ENCODE measurements around the gene CHDH. TPM values are rescaled to one million over a fixed set of nuclear protein-coding genes. Genes with fewer than 3 reads are reported as not detected.

The CHDH gene
- total RNA-seq, 4 donors from 2014 or later: 0.16 to 2.6 (median 1.6) TPM

DNA sequence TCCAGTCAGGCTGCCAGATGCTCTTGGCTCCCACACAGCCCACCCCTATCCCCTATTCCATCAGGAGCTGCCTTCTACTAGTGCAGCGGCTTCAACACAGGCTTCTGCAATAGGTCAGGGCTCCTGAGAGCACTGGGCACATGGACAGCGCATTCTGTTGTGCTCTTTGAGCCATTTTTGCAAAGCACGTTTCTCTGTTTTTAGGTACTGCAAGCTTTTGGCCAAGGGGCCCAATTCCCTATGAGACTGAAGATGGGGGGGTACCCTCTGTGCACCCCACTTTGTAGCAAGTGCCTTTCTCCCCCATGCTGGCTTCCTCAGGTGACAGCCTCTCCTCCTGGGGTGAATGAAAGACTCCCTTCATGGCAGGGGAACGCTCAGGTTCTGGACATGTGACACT is 31.2 kb downstream of the CHDH start:
- DNase-seq (ENCODE audit: low spot score) (no peak), ATAC-seq (ENCODE audit: low FRiP score) (no peak)
- TF ChIP-seq CTCF (IDR thresholded peaks at IDR 0.05): no peak

GRCh38 chr3:53813876-53814275 is 32.3 kb downstream of the CHDH start:
- no peak for ATAC-seq (ENCODE audit: low FRiP score)
- DNase-seq (ENCODE audit: low spot score): no peak
- TF ChIP-seq CTCF (IDR thresholded peaks at IDR 0.05): no peak

GRCh38 chr3:53813229-53813628 is 33.0 kb downstream of the CHDH start:
- no peak for TF ChIP-seq CTCF (IDR thresholded peaks at IDR 0.05)
- ATAC-seq (ENCODE audit: low FRiP score) (no peak), DNase-seq (ENCODE audit: low spot score) (no peak)

DNA sequence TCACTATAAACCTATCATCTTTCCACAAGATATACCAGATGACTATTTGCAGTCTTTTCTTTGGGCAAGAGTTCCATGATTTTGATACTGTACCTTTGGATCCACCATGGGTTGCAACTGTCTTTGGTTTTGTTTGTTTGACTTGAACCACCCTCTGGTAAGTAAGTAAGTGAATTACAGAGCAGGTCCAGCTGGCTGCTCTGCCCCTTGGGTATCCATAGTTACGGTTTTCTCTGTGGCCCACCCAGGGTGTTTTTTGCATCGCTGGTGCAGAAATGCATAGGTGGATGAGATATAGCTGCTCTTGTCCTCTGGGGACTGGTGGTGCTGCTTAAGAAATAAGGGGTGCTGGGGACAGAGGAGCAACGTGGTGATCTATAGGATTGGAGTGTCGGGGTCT is 33.8 kb downstream of the CHDH start:
- no peak for ATAC-seq (ENCODE audit: low FRiP score)
- TF ChIP-seq CTCF (IDR thresholded peaks at IDR 0.05): peak in 1 of 3 donors; percentile 12

DNA sequence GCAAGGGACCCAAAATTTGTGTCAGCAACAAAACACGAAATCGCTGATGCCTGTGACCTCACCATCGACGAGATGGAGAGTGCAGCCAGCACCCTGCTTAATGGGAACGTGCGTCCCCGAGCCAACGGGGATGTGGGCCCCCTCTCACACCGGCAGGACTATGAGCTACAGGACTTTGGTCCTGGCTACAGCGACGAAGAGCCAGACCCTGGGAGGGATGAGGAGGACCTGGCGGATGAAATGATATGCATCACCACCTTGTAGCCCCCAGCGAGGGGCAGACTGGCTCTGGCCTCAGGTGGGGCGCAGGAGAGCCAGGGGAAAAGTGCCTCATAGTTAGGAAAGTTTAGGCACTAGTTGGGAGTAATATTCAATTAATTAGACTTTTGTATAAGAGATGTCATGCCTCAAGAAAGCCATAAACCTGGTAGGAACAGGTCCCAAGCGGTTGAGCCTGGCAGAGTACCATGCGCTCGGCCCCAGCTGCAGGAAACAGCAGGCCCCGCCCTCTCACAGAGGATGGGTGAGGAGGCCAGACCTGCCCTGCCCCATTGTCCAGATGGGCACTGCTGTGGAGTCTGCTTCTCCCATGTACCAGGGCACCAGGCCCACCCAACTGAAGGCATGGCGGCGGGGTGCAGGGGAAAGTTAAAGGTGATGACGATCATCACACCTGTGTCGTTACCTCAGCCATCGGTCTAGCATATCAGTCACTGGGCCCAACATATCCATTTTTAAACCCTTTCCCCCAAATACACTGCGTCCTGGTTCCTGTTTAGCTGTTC is 34.9 kb downstream of the CHDH start:
- TF ChIP-seq CTCF (IDR thresholded peaks at IDR 0.05): no peak
- no peak for ATAC-seq (ENCODE audit: low FRiP score)
- DNase-seq (ENCODE audit: low spot score): no peak

More for the DNA sequence above, 33.8 kb downstream of the CHDH start:
- no peak for DNase-seq (ENCODE audit: low spot score)

DNA sequence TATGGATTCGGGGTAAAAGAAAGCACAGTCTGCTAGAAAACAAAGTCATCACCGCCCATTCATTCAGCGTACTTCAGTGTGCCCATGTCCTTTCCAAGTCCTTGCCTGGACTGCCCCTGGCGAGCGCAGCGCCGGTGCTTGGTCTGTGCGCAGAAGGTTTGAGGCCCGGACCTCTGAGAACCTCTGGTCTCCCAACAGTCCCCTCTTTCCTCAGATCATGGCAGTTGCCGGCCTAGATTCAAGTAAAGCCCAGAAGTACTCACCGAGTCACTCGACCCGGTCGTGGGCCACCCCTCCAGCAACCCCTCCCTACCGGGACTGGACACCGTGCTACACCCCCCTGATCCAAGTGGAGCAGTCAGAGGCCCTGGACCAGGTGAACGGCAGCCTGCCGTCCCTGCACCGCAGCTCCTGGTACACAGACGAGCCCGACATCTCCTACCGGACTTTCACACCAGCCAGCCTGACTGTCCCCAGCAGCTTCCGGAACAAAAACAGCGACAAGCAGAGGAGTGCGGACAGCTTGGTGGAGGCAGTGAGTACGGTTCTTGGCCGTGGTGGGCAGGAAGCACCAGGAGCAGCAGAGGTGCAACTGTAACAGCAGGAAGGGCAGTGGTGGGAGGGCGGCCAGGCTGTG is 36.3 kb downstream of the CHDH start:
- no peak for TF ChIP-seq CTCF (IDR thresholded peaks at IDR 0.05)
- no peak for ATAC-seq (ENCODE audit: low FRiP score)
- DNase-seq (ENCODE audit: low spot score): no peak

DNA sequence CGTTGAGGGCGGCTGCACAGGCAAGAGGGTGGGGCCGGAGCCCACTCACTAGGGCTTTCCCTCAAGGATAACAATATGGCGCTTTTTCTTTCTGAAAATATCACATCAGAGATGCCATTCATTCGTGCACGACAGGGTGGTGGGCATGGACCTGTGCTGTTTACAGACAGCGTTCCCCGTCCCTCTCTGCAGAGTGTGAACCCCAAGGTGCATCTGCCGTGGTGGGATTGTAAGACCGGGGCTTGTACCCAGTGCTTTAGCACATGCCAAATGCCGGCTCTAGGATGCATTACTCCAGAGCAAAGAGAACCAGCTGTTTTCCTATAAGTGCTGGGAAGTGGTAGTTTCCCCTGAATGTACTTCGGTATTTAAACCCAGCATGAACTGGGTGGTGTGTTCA is 37.0 kb downstream of the CHDH start:
- no peak for ATAC-seq (ENCODE audit: low FRiP score)
- TF ChIP-seq CTCF (IDR thresholded peaks at IDR 0.05): no peak

More for the DNA sequence above, 37.0 kb downstream of the CHDH start:
- no peak for DNase-seq (ENCODE audit: low spot score)
